ENCODE measurements around the gene B3GALNT2. TPM values are rescaled to one million over a fixed set of nuclear protein-coding genes. Genes with fewer than 3 reads are reported as not detected.
"Not testable (repeated sequence)": the region's sequence is repeated elsewhere in the genome, so short reads cannot be mapped to it uniquely, and the experiment has no call there.

The B3GALNT2 gene
- total and polyA plus RNA-seq, 11 donors, result 5.4 to 25.9 (median 20.1) TPM

- H3K27me3 ChIP-seq, result no peaks in the 10 kb centered on the region
- H3K4me3 ChIP-seq, result no peak overlapping the region
- no peak overlapping the region for H3K27ac ChIP-seq
- no peak for ATAC-seq
- H3K9me3 ChIP-seq, result peaks cover 0 to 3% (median 0%) of the 10 kb centered on the region in 12 donors
- no peak for DNase-seq
- TF ChIP-seq CTCF (IDR thresholded peaks at IDR 0.05) (no peak), POLR2A (IDR thresholded peaks at IDR 0.05) (no peak)
- H3K36me3 ChIP-seq, result peaks cover 0 to 33% (median 14%) of the 10 kb centered on the region in 9 donors
- WGBS, 4 donors, result 93 to 99% (median 95%) methylated on average over 5 of the region's 5 CpGs
- H3K4me1 ChIP-seq, result peaks cover 0 to 8% (median 0%) of the 10 kb centered on the region in 12 donors
- intact Hi-C loops (cut with DNase I), result no loop called here
Observed at GRCh38 chr1:235460770-235461169, 43.5 kb downstream of the B3GALNT2 start.

GRCh38 chr1:235457856-235458255 is 46.4 kb downstream of the B3GALNT2 start:
- H3K36me3 ChIP-seq, result peaks cover 0 to 48% (median 35%) of the 10 kb centered on the region in 9 donors

GRCh38 chr1:235455823-235456222 is 48.4 kb downstream of the B3GALNT2 start:
- no peak overlapping the region for H3K4me3 ChIP-seq
- H3K27me3 ChIP-seq, result no peaks in the 10 kb centered on the region
- H3K27ac ChIP-seq, result no peak overlapping the region
- H3K9me3 ChIP-seq, result no peaks in the 10 kb centered on the region
- DNase-seq (no peak), ATAC-seq (no peak)
- intact Hi-C loops (cut with DNase I), result no loop called here
- H3K4me1 ChIP-seq, result no peaks in the 10 kb centered on the region
- 67 to 74% (median 72%) methylated on average over 4 of the region's 4 CpGs for WGBS, 4 donors
- peaks cover 0 to 57% (median 48%) of the 10 kb centered on the region in 9 donors for H3K36me3 ChIP-seq
- TF ChIP-seq POLR2A (IDR thresholded peaks at IDR 0.05) (no peak), CTCF (IDR thresholded peaks at IDR 0.05) (no peak)

More at GRCh38 chr1:235457856-235458255, 46.4 kb downstream of the B3GALNT2 start:
- H3K27ac ChIP-seq; H3K9me3 ChIP-seq; H3K4me1 ChIP-seq; H3K4me3 ChIP-seq; intact Hi-C loops (cut with DNase I); ATAC-seq; DNase-seq; H3K27me3 ChIP-seq: not testable (repeated sequence)
- WGBS, 4 donors, result 95 to 98% (median 97%) methylated on average over 7 of the region's 7 CpGs

GRCh38 chr1:235455097-235455496 is 49.2 kb downstream of the B3GALNT2 start:
- ATAC-seq, result no peak
- intact Hi-C loops (cut with DNase I), result no loop called here
- Histone ChIP-seq H3K9me3 (no peaks in the 10 kb centered on the region), H3K4me1 (no peaks in the 10 kb centered on the region), H3K27ac (no peak overlapping the region), H3K36me3 (peaks cover 0 to 64% (median 55%) of the 10 kb centered on the region in 9 donors), H3K4me3 (no peak overlapping the region), H3K27me3 (no peaks in the 10 kb centered on the region)
- no peak for DNase-seq
- no peak for TF ChIP-seq CTCF (IDR thresholded peaks at IDR 0.05)
- no peak for TF ChIP-seq POLR2A (IDR thresholded peaks at IDR 0.05)
- 79 to 82% (median 80%) methylated on average over 2 of the region's 2 CpGs for WGBS, 4 donors

- TF ChIP-seq POLR2A (IDR thresholded peaks at IDR 0.05) (no peak), CTCF (IDR thresholded peaks at IDR 0.05) (no peak)
- intact Hi-C loops (cut with DNase I), result no loop called here
- WGBS, 4 donors, result 95 to 97% (median 96%) methylated on average over 8 of the region's 8 CpGs
- no peak for ATAC-seq
- Histone ChIP-seq H3K9me3 (no peaks in the 10 kb centered on the region), H3K4me3 (no peak overlapping the region), H3K36me3 (peaks cover 0 to 75% (median 66%) of the 10 kb centered on the region in 9 donors), H3K27me3 (no peaks in the 10 kb centered on the region), H3K27ac (no peak overlapping the region), H3K4me1 (no peaks in the 10 kb centered on the region)
- no peak for DNase-seq
Observed at GRCh38 chr1:235454021-235454420, 50.2 kb downstream of the B3GALNT2 start.
